Left ventricle myocardium inferior (tissue), 1 donor: ENCODE data around the gene CA5B. TPM values are rescaled to one million over a fixed set of nuclear protein-coding genes. Genes with fewer than 3 reads are reported as not detected.
"Not testable (repeated sequence)": the region's sequence is repeated elsewhere in the genome, so short reads cannot be mapped to it uniquely, and the experiment has no call there.

Experiments
- DNase-seq: peaks from one replicate; pipeline ENCODE4 v3.0.0-alpha.2; 2020
- H3K27ac ChIP-seq: fragments of 200-600 bp; replicated peaks from 2 replicates; pipeline ENCODE4 v1.8.0; 2021
- H3K27me3 ChIP-seq: fragments of 200-600 bp; 2 replicates; pipeline ENCODE4 v1.8.0; 2021; ENCODE audit warnings: low read depth
- H3K36me3 ChIP-seq: fragments of 200-600 bp; 2 replicates; pipeline ENCODE4 v1.8.0; 2021
- H3K4me1 ChIP-seq: fragments of 200-600 bp; 2 replicates; pipeline ENCODE4 v1.8.0; 2021
- H3K4me3 ChIP-seq: fragments of 200-600 bp; 2 replicates; pipeline ENCODE4 v1.8.0; 2021; ENCODE audit warnings: mild to moderate bottlenecking, moderate library complexity
- H3K9me3 ChIP-seq: fragments of 200-600 bp; replicated peaks from 2 replicates; pipeline ENCODE4 v1.8.0; 2021
- CTCF ChIP-seq: fragments of 200-600 bp; IDR thresholded peaks from 2 replicates; pipeline ENCODE4 v1.8.0; 2021; ENCODE audit warnings: antibody characterized with exemption, mild to moderate bottlenecking, borderline replicate concordance
- intact Hi-C: fragments of 100-400 bp; cut with micrococcal nuclease; formaldehyde crosslinking; loops from one replicate; pipeline ENCODE4 v1.11.0; 2022
- total RNA-seq: library from RNA; stranded (reverse); fragmentation: NEBNext Ultra II Directional; extraction: Animal tissue kit (Norgen Biotek cat#: 25700); gene quantifications from one replicate; pipeline ENCODE4 v1.2.1, GENCODE V29; 2021
- donor health status: DM: no; HTN: yes; CAD: no; lungs with severe emphysema.

The CA5B gene
- total RNA-seq, 1 donor from 2014 or later = 3.2 TPM

GRCh38 chrX:15755091-15755490 is 17.0 kb downstream of the CA5B start:
- no peaks in the 10 kb centered on the region for H3K27me3 ChIP-seq
- TF ChIP-seq CTCF = no peak
- no peak overlapping the region for H3K27ac ChIP-seq
- peaks cover 8% of the 10 kb centered on the region for H3K4me1 ChIP-seq
- DNase-seq = no peak
- H3K4me3 ChIP-seq = no peak overlapping the region
- no peaks in the 10 kb centered on the region for H3K36me3 ChIP-seq
- intact Hi-C loops = no loop called here
- H3K9me3 ChIP-seq = no peaks in the 10 kb centered on the region

DNA sequence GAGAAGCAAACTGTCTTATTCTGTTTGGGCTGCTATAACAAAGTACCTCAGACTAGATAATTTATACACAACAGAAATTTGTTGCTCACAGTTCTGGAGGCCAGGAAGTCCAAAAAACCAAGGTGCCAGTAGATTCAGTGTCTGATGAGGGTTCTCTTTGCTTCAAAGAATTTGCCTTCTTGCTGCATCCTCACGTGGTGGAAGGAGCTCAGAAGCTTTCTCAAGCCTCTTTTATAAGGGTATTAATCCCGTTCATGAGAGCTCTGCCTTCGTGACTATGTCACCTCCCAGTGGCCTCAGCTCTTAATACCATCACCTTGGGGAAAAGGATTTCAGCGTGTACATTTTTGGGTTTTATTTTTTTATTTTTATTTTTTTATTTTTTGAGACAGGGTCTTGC is 20.1 kb downstream of the CA5B start:
- intact Hi-C loops = no loop called here
- Histone ChIP-seq H3K4me1 (no peaks in the 10 kb centered on the region), H3K36me3 (no peaks in the 10 kb centered on the region), H3K27ac (no peak overlapping the region), H3K9me3 (no peaks in the 10 kb centered on the region), H3K4me3 (no peak overlapping the region), H3K27me3 (no peaks in the 10 kb centered on the region)
- TF ChIP-seq CTCF = no peak
- no peak for DNase-seq

DNA sequence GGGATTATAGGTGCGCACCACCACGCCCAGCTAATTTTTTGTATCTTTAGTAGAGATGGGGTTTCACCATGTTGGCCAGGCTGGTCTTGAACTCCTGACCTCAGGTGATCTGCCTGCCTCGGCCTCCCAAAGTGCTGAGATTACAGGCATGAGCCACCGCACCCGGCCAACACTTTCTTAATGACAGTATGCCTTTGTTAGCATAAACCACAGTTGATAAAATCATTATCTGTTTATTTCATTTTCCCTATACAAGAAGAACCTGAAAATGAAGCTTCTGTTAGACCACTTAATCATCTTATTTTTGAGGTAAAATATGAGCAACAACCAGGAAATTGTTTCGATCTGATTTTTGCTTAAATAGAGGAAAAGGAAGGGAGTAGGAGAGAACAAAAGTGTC is 21.8 kb downstream of the CA5B start:
- intact Hi-C loops, H3K4me3 ChIP-seq, H3K27ac ChIP-seq, H3K9me3 ChIP-seq, H3K36me3 ChIP-seq, DNase-seq, H3K4me1 ChIP-seq, H3K27me3 ChIP-seq: not testable (repeated sequence)

GRCh38 chrX:15761564-15762191 is 23.6 kb downstream of the CA5B start:
- no peaks in the 10 kb centered on the region for H3K4me1 ChIP-seq
- intact Hi-C loops = no loop called here
- H3K36me3 ChIP-seq = no peaks in the 10 kb centered on the region
- H3K4me3 ChIP-seq = no peak overlapping the region
- no peak overlapping the region for H3K27ac ChIP-seq
- DNase-seq = no peak
- H3K9me3 ChIP-seq = no peaks in the 10 kb centered on the region
- TF ChIP-seq CTCF = peak; percentile 72
- no peaks in the 10 kb centered on the region for H3K27me3 ChIP-seq

DNA sequence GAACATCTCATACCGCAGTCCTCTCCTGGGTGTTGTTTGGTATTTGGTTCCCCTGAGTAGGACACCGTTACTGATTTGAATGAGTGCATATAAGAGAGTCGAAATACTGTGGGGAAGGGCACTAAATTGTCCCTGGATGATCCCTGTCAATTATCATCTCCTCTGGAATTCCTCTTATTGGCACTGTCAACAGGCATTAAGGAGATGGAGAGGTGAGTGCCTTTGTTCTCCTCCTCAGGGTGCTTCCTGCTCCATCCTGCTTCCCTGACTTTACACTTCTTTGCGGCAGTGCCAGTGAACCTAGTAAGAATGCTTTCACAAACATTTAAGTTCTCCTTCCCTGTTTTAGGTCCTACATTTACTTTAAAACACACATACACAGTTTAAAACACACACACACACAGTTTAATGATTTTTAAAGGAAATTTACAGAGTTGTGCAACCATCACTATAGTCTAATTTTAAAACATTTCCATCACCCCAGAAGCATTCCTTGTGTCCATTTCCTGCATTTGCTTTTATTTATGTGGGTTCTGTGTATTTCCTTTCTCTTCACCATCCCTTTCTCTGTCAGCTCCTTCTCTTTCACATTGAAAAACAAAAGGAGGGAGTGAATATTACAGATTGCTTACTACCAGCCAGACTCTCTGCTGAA is 31.4 kb downstream of the CA5B start:
- no peaks in the 10 kb centered on the region for H3K36me3 ChIP-seq
- intact Hi-C loops = no loop called here
- no peaks in the 10 kb centered on the region for H3K9me3 ChIP-seq
- no peak overlapping the region for H3K27ac ChIP-seq
- H3K4me3 ChIP-seq = no peak overlapping the region
- no peak for TF ChIP-seq CTCF
- no peak for DNase-seq
- H3K4me1 ChIP-seq = no peaks in the 10 kb centered on the region
- no peaks in the 10 kb centered on the region for H3K27me3 ChIP-seq

- H3K4me1 ChIP-seq = no peaks in the 10 kb centered on the region
- intact Hi-C loops = no loop called here
- no peak for DNase-seq
- no peaks in the 10 kb centered on the region for H3K9me3 ChIP-seq
- no peak overlapping the region for H3K27ac ChIP-seq
- no peaks in the 10 kb centered on the region for H3K27me3 ChIP-seq
- no peak overlapping the region for H3K4me3 ChIP-seq
- peaks cover 8% of the 10 kb centered on the region for H3K36me3 ChIP-seq
- no peak for TF ChIP-seq CTCF
These were observed 44.1 kb downstream of the CA5B start for GRCh38 chrX:15781961-15782699.
